IMR-90 (cell line): ENCODE results near the gene TPSG1.

Experiments
- CTCF ChIP-seq: conservative IDR thresholded peaks from 2 replicates; pipeline ENCODE4 v1.5.1; 2012; ENCODE audit warnings: mild to moderate bottlenecking, low read depth, low read length, improper control_type of control experiment
- ELK1 ChIP-seq: fragments of 150-350 bp; IDR thresholded peaks from 2 replicates; pipeline ENCODE4 v1.6.1; 2016; ENCODE audit warnings: low read depth, mild to moderate bottlenecking, low read length, moderate library complexity, borderline replicate concordance
- NFE2L2 ChIP-seq: fragments of 150-350 bp; IDR thresholded peaks from 2 replicates; pipeline ENCODE4 v1.6.1; 2016; ENCODE audit warnings: low read depth, mild to moderate bottlenecking, low read length
- POLR2A ChIP-seq: IDR thresholded peaks from 2 replicates; pipeline ENCODE4 v1.6.1; 2012; ENCODE audit warnings: mild to moderate bottlenecking, low read depth, low read length
- RAD21 ChIP-seq: IDR thresholded peaks from 2 replicates; pipeline ENCODE4 v1.6.1; 2012; ENCODE audit warnings: low read length, improper control_type of control experiment
- SMC3 ChIP-seq: fragments of 150-350 bp; IDR thresholded peaks from 2 replicates; pipeline ENCODE4 v1.6.1; 2016; ENCODE audit warnings: low read depth, mild to moderate bottlenecking, antibody characterized with exemption, low read length, moderate library complexity
- TF ChIP-seq, protein P1 (sequence below): fragments of 150-350 bp; IDR thresholded peaks from 2 replicates; pipeline ENCODE4 v1.6.1; 2017; ENCODE audit warnings: mild to moderate bottlenecking, antibody characterized with exemption, low read length, low read depth

DNA sequence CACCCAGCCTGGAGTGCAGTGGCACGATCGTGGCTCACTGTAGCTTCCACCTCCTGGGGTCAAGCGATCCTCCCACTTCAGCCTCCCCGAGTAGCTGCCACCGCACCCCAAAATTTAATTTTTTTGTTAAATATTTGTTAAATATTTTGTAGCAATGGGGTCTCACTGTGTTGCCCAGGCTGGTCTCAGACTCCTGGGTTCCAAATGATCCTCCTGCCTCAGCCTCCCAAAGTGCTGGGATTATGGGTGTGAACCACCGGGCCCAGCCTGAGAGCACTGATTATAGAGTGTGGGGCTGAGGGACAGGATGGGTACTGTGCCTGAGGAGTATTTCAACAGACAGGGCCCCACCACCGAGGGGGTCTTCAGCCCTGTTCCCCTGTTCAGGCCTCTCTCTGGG lies 35.6 kb downstream of the TPSG1 start:
- TF ChIP-seq CTCF (no peak), NFE2L2 (no peak), RAD21 (no peak), POLR2A (no peak), SMC3 (no peak), ELK1 (no peak)
- TF ChIP-seq, protein P1, sequence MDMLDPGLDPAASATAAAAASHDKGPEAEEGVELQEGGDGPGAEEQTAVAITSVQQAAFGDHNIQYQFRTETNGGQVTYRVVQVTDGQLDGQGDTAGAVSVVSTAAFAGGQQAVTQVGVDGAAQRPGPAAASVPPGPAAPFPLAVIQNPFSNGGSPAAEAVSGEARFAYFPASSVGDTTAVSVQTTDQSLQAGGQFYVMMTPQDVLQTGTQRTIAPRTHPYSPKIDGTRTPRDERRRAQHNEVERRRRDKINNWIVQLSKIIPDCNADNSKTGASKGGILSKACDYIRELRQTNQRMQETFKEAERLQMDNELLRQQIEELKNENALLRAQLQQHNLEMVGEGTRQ, result no peak
